ENCODE data around the gene ZNF468. TPM values are rescaled to one million over a fixed set of nuclear protein-coding genes. Genes with fewer than 3 reads are reported as not detected.

The ZNF468 gene
- 6.9 and 8.2 TPM in 2 replicates for total RNA-seq

GRCh38 chr19:52857378-52858191, at the start of gene ZNF468:
Gene ZNF468, minus strand, starts transcription at chr19:52857619. Its CDS starts 3,347 bp downstream, at chr19:52854272.

GRCh38 chr19:52897138-52897935, 39.9 kb upstream of the ZNF468 start, which contains the start of gene ZNF320:
Gene ZNF320, minus strand, starts transcription at chr19:52897635. Its CDS starts 7,380 bp downstream, at chr19:52890255.

GRCh38 chr19:52821204-52821960, 36.0 kb downstream of the ZNF468 start, which contains the start of gene ZNF28:
Gene ZNF28, minus strand, starts transcription at chr19:52821633. Its CDS starts 3,675 bp downstream, at chr19:52817958.

Other genes with a start within 250 kb of the ZNF468 start
- 14.1 and 14.4 TPM in 2 replicates for gene ZNF83, start 219.3 kb downstream of the ZNF468 start, total RNA-seq
- gene ZNF611, start 122.6 kb downstream of the ZNF468 start, total RNA-seq, result 5.0 and 5.8 TPM in 2 replicates
- gene ZNF600, start 70.8 kb downstream of the ZNF468 start, total RNA-seq, result 1.4 and 2.0 TPM in 2 replicates
- 8.7 and 9.5 TPM in 2 replicates for gene ZNF28, start 36.0 kb downstream of the ZNF468 start, total RNA-seq
- gene ZNF320, start 40.0 kb upstream of the ZNF468 start, total RNA-seq, result 2.0 and 10.8 TPM in 2 replicates
- gene ZNF888, start 65.8 kb upstream of the ZNF468 start, total RNA-seq, result 2.7 and 3.5 TPM in 2 replicates
- 3.5 and 11.5 TPM in 2 replicates for gene ZNF816, start 105.3 kb upstream of the ZNF468 start, total RNA-seq
- not detected in 2 replicates for gene ERVV-1, start 156.3 kb upstream of the ZNF468 start, total RNA-seq
- not detected in 2 replicates for gene ERVV-2, start 187.1 kb upstream of the ZNF468 start, total RNA-seq
- 12.8 and 18.2 TPM in 2 replicates for gene ZNF160, start 245.8 kb upstream of the ZNF468 start, total RNA-seq